MCF 10A (cell line): ENCODE measurements around the gene DEFB132. TPM values are rescaled to one million over a fixed set of nuclear protein-coding genes. Genes with fewer than 3 reads are reported as not detected.

Experiments used
- BruUV-seq: library from RNA; stranded (reverse); fragments of 400-500 nt; replicated peaks from 2 replicates; lab custom pipeline; 2021; lab: Mats Ljungman, UMichigan
- CTCF ChIA-PET: fragments of 300-600 bp; sonication (Branson Sonifier 250); formaldehyde crosslinking; extraction: SDS; loops from one replicate; lab custom pipeline; 2021; ENCODE audit warnings: antibody characterized with exemption, inconsistent platforms; lab: Yijun Ruan, JAX
- POLR2A ChIA-PET: fragments of 300-600, 350-650 bp; sonication (Branson Sonifier 250); formaldehyde crosslinking; extraction: SDS; loops from one replicate; lab custom pipeline; 2020; ENCODE audit warnings: antibody characterized with exemption, inconsistent platforms; lab: Yijun Ruan, JAX
- DNase-seq: peaks from one replicate; pipeline ENCODE4 v3.0.0-alpha.2; 2018; ENCODE audit not compliant: unreplicated experiment
- H3K27ac Mint-ChIP-seq: one replicate; pipeline ENCODE4 v1.8.0; 2022; ENCODE audit warnings: mild to moderate bottlenecking, low read depth, mixed read lengths; ENCODE audit not compliant: unreplicated experiment
- H3K27me3 Mint-ChIP-seq: one replicate; pipeline ENCODE4 v1.8.0; 2022; ENCODE audit warnings: mixed read lengths; ENCODE audit not compliant: insufficient read depth, unreplicated experiment
- H3K36me3 Mint-ChIP-seq: one replicate; pipeline ENCODE4 v1.8.0; 2022; ENCODE audit warnings: mild to moderate bottlenecking, moderate library complexity, mixed read lengths; ENCODE audit not compliant: insufficient read depth, unreplicated experiment
- H3K4me1 Mint-ChIP-seq: one replicate; pipeline ENCODE4 v1.8.0; 2022; ENCODE audit warnings: mixed read lengths; ENCODE audit not compliant: insufficient read depth, unreplicated experiment
- H3K4me3 Mint-ChIP-seq: one replicate; pipeline ENCODE4 v1.8.0; 2022; ENCODE audit warnings: mild to moderate bottlenecking, moderate library complexity, mixed read lengths; ENCODE audit not compliant: unreplicated experiment
- H3K9me3 Mint-ChIP-seq: one replicate; pipeline ENCODE4 v1.8.0; 2022; ENCODE audit warnings: mixed read lengths; ENCODE audit not compliant: unreplicated experiment
- intact Hi-C: fragments of 100-400 bp; cut with micrococcal nuclease; formaldehyde crosslinking; loops from 2 replicates; pipeline ENCODE4 v1.14.1; 2022
- total RNA-seq: library from RNA; stranded (reverse); gene quantifications from 2 replicates; pipeline ENCODE4 v1.2.3, GENCODE V29; 2022
- TF ChIP-seq, protein P1 (sequence below): fragments of 200-600 bp; IDR thresholded peaks from one replicate; pipeline ENCODE4 v1.8.0; 2022; ENCODE audit warnings: antibody characterized with exemption, mild to moderate bottlenecking; ENCODE audit not compliant: unreplicated experiment

DEFB132 gene
- total RNA-seq, 1 experiment from 2014 or later = not detected

DNA sequence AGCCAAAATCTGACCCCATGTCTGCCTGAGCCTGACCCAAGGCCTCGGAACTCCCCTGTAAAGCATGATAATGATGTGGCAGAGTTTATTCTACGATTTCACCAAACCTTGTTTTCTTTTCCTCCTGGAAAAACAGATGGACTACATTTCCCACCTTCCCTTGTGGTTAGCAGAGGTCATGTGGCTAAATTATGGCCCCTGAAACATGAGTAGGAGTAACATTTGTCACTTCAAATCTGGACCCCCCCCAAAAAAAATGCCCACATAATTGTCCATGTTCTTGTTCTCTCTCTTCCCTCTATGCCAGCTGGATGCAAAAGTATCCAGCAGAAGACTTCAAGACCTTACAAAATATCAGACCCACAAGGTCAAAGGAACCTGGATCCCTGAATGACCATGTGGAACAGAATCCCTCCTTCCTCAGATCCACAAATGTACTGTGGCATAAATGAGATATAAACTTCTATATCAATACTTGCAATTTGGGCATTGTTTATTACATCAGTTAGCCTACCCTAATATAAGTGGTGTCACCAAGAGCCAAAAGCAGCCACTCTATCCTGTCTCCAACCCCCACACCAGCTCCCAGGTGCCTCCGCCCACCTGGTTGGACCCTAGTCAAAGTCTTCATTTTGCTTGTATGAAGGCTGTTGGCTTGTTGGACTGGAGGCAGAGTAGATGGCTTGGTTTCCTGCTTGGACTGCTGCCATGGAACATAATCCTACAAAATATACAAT, 31.6 kb downstream of the DEFB132 start:
- no peak for DNase-seq
- intact Hi-C loops = no loop called here
- TF ChIP-seq, protein P1, sequence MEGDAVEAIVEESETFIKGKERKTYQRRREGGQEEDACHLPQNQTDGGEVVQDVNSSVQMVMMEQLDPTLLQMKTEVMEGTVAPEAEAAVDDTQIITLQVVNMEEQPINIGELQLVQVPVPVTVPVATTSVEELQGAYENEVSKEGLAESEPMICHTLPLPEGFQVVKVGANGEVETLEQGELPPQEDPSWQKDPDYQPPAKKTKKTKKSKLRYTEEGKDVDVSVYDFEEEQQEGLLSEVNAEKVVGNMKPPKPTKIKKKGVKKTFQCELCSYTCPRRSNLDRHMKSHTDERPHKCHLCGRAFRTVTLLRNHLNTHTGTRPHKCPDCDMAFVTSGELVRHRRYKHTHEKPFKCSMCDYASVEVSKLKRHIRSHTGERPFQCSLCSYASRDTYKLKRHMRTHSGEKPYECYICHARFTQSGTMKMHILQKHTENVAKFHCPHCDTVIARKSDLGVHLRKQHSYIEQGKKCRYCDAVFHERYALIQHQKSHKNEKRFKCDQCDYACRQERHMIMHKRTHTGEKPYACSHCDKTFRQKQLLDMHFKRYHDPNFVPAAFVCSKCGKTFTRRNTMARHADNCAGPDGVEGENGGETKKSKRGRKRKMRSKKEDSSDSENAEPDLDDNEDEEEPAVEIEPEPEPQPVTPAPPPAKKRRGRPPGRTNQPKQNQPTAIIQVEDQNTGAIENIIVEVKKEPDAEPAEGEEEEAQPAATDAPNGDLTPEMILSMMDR = no peak
- Mint-ChIP-seq H3K27ac (no peak overlapping the region), H3K36me3 (no peaks in the 10 kb centered on the region), H3K9me3 (no peaks in the 10 kb centered on the region), H3K4me3 (no peak overlapping the region), H3K27me3 (no peaks in the 10 kb centered on the region), H3K4me1 (peaks cover 9% of the 10 kb centered on the region)
- BruUV-seq = no TSS peak
- POLR2A ChIA-PET = interaction anchor here (1.0 to 3.3 kb wide), 3 partner anchors 9 to 35 kb away, joined by 4 to 32 read pairs (median 8); partner anchors contain the start of gene SOX12
- CTCF ChIA-PET = interaction anchor here (0.7 kb wide), 1 partner anchor 53 kb away, joined by 3 read pairs; no protein-coding TSS in a partner anchor

DNA sequence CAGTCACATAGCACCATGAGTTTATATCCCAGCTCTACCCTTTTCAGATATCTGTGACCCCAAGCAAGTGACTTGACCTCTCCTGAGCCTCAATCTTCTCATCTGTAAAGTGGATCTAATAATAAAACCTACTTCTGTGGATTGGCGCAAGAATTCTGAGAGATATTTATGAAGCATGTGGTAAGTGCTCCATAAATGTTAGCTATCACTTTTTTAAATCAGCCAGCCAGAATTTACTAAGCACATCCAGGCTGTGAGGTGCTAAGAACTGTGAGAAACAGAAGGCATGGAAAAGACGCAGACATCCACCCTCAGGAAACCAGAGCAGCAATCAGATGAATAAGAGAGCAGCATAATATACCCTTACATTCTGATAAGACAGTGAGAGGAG, 32.2 kb downstream of the DEFB132 start:
- POLR2A ChIA-PET = interaction anchor here (1.0 to 3.3 kb wide), 3 partner anchors 9 to 35 kb away, joined by 4 to 32 read pairs (median 8); partner anchors contain the start of gene SOX12
- H3K27me3 Mint-ChIP-seq = no peaks in the 10 kb centered on the region
- no TSS peak for BruUV-seq
- intact Hi-C loops = no loop called here
- H3K4me3 Mint-ChIP-seq = no peak overlapping the region
- CTCF ChIA-PET = interaction anchor here (0.7 kb wide), 1 partner anchor 53 kb away, joined by 3 read pairs; no protein-coding TSS in a partner anchor
- peaks cover 9% of the 10 kb centered on the region for H3K4me1 Mint-ChIP-seq
- no peak overlapping the region for H3K27ac Mint-ChIP-seq
- no peaks in the 10 kb centered on the region for H3K9me3 Mint-ChIP-seq
- no peaks in the 10 kb centered on the region for H3K36me3 Mint-ChIP-seq
- DNase-seq = no peak
- TF ChIP-seq, protein P1 = no peak

DNA sequence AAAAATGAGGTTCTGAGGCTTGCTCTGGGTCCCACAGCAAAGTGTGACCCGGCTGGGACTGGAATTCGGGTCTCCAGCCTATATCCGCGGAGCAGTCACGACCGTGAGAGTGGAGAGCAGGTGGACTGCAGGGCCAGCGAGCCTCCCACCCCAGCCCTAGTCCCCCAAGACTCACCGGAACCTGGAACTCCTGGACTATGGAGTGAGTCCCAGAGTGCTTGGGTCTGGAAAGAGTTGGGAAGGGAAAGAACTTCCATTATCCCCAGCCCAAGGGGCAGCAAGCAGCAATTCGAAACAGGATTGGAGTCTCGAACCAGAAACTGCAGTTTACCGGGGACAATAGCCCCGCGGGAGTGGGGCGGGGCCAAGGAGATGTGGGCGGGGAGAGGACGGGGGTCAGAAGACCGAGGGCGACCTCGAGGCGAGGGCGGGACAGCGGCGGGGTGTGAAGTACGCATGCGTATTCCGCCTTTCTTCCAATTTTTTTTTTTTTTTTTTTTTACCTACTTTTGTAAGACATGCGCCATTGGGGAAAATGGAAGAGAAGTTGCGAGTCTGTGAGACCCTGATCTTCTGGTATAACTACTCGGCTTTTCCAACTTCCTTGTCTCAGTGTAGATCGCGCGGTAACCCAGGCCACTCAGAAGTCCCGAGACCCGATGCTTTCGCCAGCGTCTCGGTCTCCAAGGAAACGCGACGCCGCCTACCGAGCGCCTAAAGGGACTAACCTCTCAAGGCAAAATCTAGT, 32.7 kb downstream of the DEFB132 start, which contains the start of gene C20orf96:
Gene C20orf96, minus strand, starts transcription at position 667 of the 748 bp plus-strand sequence. Its CDS starts 140 bp downstream, at position 527.
- ChIA-PET CTCF (no interaction called here), POLR2A (interaction anchor here (1.0 to 3.3 kb wide), 3 partner anchors 8 to 34 kb away, joined by 4 to 32 read pairs (median 8); partner anchors contain the start of gene SOX12)
- no peaks in the 10 kb centered on the region for H3K27me3 Mint-ChIP-seq
- H3K4me3 Mint-ChIP-seq = no peak within 1 kb of the TSS
- H3K4me1 Mint-ChIP-seq = peaks cover 9% of the 10 kb centered on the region
- intact Hi-C loops = no loop called here
- peak; percentile 93 for DNase-seq
- TF ChIP-seq, protein P1 = peak; percentile 40
- no TSS peak for BruUV-seq
- H3K36me3 Mint-ChIP-seq = no peaks in the 10 kb centered on the region
- no peak within 1 kb of the TSS for H3K27ac Mint-ChIP-seq
- no peaks in the 10 kb centered on the region for H3K9me3 Mint-ChIP-seq

DNA sequence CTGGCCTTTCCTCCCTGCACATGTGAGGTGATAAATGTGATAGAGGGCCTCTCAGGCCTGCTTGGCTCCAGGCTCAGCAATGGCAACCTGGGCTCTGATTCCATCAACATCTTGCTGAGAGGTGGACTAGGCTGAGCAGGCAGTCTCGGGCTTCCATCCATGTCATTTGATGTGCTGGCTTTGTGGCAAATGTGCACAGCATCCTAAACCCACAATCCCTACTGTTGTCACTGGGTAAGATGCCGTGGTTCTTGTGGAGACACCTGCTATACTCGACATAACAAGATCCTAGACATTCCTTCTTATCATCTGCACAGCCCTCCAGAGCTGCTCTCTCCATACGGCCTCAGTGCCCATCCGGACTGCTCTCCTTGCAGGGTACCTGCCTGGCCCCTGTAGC, 37.1 kb downstream of the DEFB132 start:
- ChIA-PET POLR2A (no interaction called here), CTCF (interaction anchor here (0.6 to 1.6 kb wide), 5 partner anchors 25 to 86 kb away, joined by 3 to 5 read pairs (median 3); partner anchors contain the start of gene TRIB3)
- intact Hi-C loops = no loop called here
- TF ChIP-seq, protein P1 = no peak
- Mint-ChIP-seq H3K27me3 (no peaks in the 10 kb centered on the region), H3K9me3 (no peaks in the 10 kb centered on the region), H3K4me1 (peaks cover 15% of the 10 kb centered on the region), H3K36me3 (peaks cover 12% of the 10 kb centered on the region), H3K27ac (no peak overlapping the region), H3K4me3 (no peak overlapping the region)
- no TSS peak for BruUV-seq
- no peak for DNase-seq
